Measurements from ENCODE around the gene HNF1A. TPM values are rescaled to one million over a fixed set of nuclear protein-coding genes. Genes with fewer than 3 reads are reported as not detected.

HNF1A gene
- polyA plus RNA-seq, 3 donors = 0.03 TPM; not detected in 2

DNA sequence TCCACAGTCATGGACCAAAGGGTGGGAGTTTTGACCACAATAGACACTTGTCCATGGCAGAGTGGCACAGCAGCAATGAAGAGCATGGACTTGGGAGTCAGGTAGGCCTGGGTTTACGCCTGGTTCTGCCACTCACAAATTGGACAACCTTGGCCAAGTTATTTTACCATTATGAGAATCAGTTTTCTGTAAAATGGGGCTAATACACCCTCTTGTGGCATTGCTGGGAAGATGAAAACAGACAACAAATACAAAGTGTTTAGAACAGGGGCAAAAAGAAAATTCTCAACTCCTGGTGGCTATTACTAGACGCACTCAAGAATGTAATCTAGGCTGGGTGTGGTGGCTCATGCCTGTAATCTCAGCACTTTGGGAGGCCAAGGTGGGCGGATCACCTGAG is 35.4 kb downstream of the HNF1A start:
- H3K27ac Mint-ChIP-seq = no peak overlapping the region
- Histone ChIP-seq H3K36me3 (replicated peaks in 1 of 2; ENCODE audit: control insufficient read depth in 1 of 2, insufficient read depth in 2 of 2, low read length in 2 of 2) (peaks cover 26 to 33% of the 10 kb centered on the region in 2 donors), H2AFZ (ENCODE audit: insufficient read depth, low read depth, low read length, poor library complexity, severe bottlenecking) (no peak overlapping the region), H3K79me2 (ENCODE audit: insufficient read depth, low read length) (peaks cover 12% of the 10 kb centered on the region), H3K9ac (ENCODE audit: insufficient read depth, low read length, poor library complexity, severe bottlenecking) (no peak overlapping the region), H4K20me1 (ENCODE audit: insufficient read depth, low read length) (no peaks in the 10 kb centered on the region), H3K4me1 (ENCODE audit: control insufficient read depth in 1 of 2, insufficient read depth in 2 of 2, low read length in 2 of 2) (peaks cover 7 to 8% of the 10 kb centered on the region in 2 donors), H3K9me3 (replicated peaks in 1 of 2; ENCODE audit: control insufficient read depth in 1 of 2, insufficient read depth in 1 of 2, low read length in 2 of 2) (no peaks in the 10 kb centered on the region), H3K27ac (ENCODE audit: low read depth in 1 of 2, low read length in 2 of 2) (no peak overlapping the region), H3K27me3 (ENCODE audit: control insufficient read depth in 2 of 2, insufficient read depth in 2 of 2, low read length in 2 of 2) (no peaks in the 10 kb centered on the region), H3K4me3 (replicated peaks in 1 of 3; ENCODE audit: low read depth in 2 of 3, low read length in 3 of 3) (no peak overlapping the region), H3K4me2 (replicated peaks; ENCODE audit: extremely low read depth, low read length, poor library complexity, severe bottlenecking) (no peak overlapping the region)
- H3K9me3 Mint-ChIP-seq = peaks cover 0 to 2% (median under 1%) of the 10 kb centered on the region in 7 donors
- intact Hi-C loops (cut with micrococcal nuclease) = loop anchor here in 1 of 2 donors (5.0 kb wide), 1 partner anchor 34 kb away; no protein-coding TSS in a partner anchor
- no peaks in the 10 kb centered on the region for H3K27me3 Mint-ChIP-seq (ENCODE audit: low read depth in 3 of 3)
- no peak for DNase-seq
- H3K4me3 Mint-ChIP-seq = no peak overlapping the region
- peaks cover 36 to 37% of the 10 kb centered on the region in 2 donors for H3K36me3 Mint-ChIP-seq
- WGBS (ENCODE audit: insufficient coverage) = 90% methylated on average over 2 of the region's 3 CpGs
- H3K4me1 Mint-ChIP-seq = peaks cover 11% of the 10 kb centered on the region
- no peak for TF ChIP-seq CTCF (IDR thresholded peaks at IDR 0.05)

DNA sequence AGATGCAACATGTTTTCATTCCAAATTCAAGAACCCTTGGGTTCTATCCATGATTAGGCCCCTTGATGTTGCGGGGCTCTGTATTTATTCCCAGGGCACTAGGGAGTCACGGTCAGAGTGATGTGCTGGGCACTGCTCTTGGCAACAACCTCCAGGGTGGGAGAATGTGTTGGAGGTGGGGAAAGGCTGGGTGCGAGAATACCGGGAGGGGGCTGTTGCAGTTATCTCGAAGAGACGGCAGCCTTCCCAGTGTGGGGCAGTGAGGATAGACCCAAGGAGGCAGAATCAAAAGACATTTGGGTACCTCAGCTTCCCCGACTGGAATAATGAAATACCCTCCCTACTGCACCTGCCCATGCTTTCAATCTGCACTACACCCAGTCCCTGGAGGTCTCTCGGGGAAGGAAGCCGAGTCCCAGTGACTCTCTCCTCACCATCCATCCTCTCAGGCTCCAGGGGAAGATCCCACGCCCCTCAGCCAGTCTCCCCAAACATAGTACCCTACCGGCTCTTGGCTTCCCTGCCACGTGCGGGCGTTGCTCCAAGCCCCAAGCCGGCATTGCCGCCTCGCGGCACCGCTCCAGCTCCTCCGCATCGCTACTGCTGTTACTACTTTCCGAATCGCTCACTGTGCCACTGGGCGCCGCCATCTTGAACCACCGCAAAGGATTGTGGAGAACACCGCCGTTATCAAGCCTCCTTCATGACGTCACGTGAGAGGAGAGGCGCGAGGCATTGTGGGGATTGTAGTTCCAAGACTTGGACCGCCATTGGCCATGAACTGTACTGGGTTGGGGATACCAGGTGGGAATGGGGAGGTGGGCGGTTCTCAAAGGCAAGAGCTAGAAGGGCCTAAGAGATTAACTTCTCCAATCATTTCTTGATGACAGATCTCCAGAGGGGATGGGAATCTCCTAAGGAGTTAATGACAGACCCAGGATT is 37.8 kb downstream of the HNF1A start, which contains the start of gene C12orf43:
C12orf43 (minus strand) TSS at position 663 of the 942 bp plus-strand sequence; CDS start at position 650, 13 bp downstream.
- H4K20me1 ChIP-seq (ENCODE audit: insufficient read depth, low read length) = no peaks in the 10 kb centered on the region
- H3K9me3 ChIP-seq (replicated peaks in 1 of 2; ENCODE audit: control insufficient read depth in 1 of 2, insufficient read depth in 1 of 2, low read length in 2 of 2) = no peaks in the 10 kb centered on the region
- peak; percentile 83 to 91 (median 90) for DNase-seq
- H3K79me2 ChIP-seq (ENCODE audit: insufficient read depth, low read length) = peaks cover 12% of the 10 kb centered on the region
- Mint-ChIP-seq H3K27ac (peak within 1 kb of the TSS; percentile 93 to 97 (median 96)), H3K9me3 (peaks cover 0 to 6% (median 3%) of the 10 kb centered on the region in 7 donors), H3K36me3 (peaks cover 24 to 30% of the 10 kb centered on the region in 2 donors), H3K4me1 (peaks cover 13% of the 10 kb centered on the region), H3K27me3 (ENCODE audit: low read depth in 3 of 3) (peaks cover 0 to 2% (median 0%) of the 10 kb centered on the region in 3 donors), H3K4me3 (peak within 1 kb of the TSS; percentile 97 to 99)
- H3K4me2 ChIP-seq (replicated peaks; ENCODE audit: extremely low read depth, low read length, poor library complexity, severe bottlenecking) = peak within 1 kb of the TSS; percentile 75
- no peak for TF ChIP-seq CTCF (IDR thresholded peaks at IDR 0.05)
- H2AFZ ChIP-seq (ENCODE audit: insufficient read depth, low read depth, low read length, poor library complexity, severe bottlenecking) = peak within 1 kb of the TSS; percentile 81
- H3K4me3 ChIP-seq (replicated peaks in 1 of 3; ENCODE audit: low read depth in 2 of 3, low read length in 3 of 3) = peak within 1 kb of the TSS; percentile 84 to 91 (median 89)
- H3K27me3 ChIP-seq (ENCODE audit: control insufficient read depth in 2 of 2, insufficient read depth in 2 of 2, low read length in 2 of 2) = no peaks in the 10 kb centered on the region
- peaks cover 7 to 8% of the 10 kb centered on the region in 2 donors for H3K4me1 ChIP-seq (ENCODE audit: control insufficient read depth in 1 of 2, insufficient read depth in 2 of 2, low read length in 2 of 2)
- H3K27ac ChIP-seq (ENCODE audit: low read depth in 1 of 2, low read length in 2 of 2) = peak within 1 kb of the TSS; percentile 73 to 83
- H3K36me3 ChIP-seq (replicated peaks in 1 of 2; ENCODE audit: control insufficient read depth in 1 of 2, insufficient read depth in 2 of 2, low read length in 2 of 2) = peaks cover 10 to 22% of the 10 kb centered on the region in 2 donors
- WGBS (ENCODE audit: insufficient coverage) = 1% methylated on average over 30 of the region's 34 CpGs
- intact Hi-C loops (cut with micrococcal nuclease) = loop anchor here in 1 of 2 donors (5.0 kb wide), 1 partner anchor 46 kb away; no protein-coding TSS in a partner anchor
- peak within 1 kb of the TSS; percentile 75 for H3K9ac ChIP-seq (ENCODE audit: insufficient read depth, low read length, poor library complexity, severe bottlenecking)

Data from CD14-positive monocyte (primary cell).